HFFc6 (cell line): ENCODE measurements around the gene INPP4B. TPM values are rescaled to one million over a fixed set of nuclear protein-coding genes. Genes with fewer than 3 reads are reported as not detected.

Experiments used
- DNase-seq: peaks from one replicate; pipeline ENCODE4 v3.0.0-alpha.2; 2018
- H3K27ac Mint-ChIP-seq: 2 replicates; pipeline ENCODE4 v1.8.0; 2020; ENCODE audit warnings: mild to moderate bottlenecking, mixed read lengths
- H3K27me3 Mint-ChIP-seq: 2 replicates; pipeline ENCODE4 v1.8.0; 2021; ENCODE audit warnings: mild to moderate bottlenecking, moderate library complexity, mixed read lengths; ENCODE audit not compliant: insufficient read depth
- H3K36me3 Mint-ChIP-seq: 2 replicates; pipeline ENCODE4 v1.8.0; 2021; ENCODE audit warnings: low read depth, mixed read lengths
- H3K4me1 Mint-ChIP-seq: 2 replicates; pipeline ENCODE4 v1.8.0; 2020; ENCODE audit warnings: low read depth, mixed read lengths
- H3K4me3 Mint-ChIP-seq: 2 replicates; pipeline ENCODE4 v1.8.0; 2020; ENCODE audit warnings: mild to moderate bottlenecking, moderate library complexity, mixed read lengths
- H3K9me3 Mint-ChIP-seq: 2 replicates; pipeline ENCODE4 v1.8.0; 2020; ENCODE audit warnings: mild to moderate bottlenecking, mixed read lengths
- total RNA-seq, 6 experiments: library from RNA; stranded (reverse); fragmentation: NEBNext Ultra II Directional; extraction: Animal tissue kit (Norgen Biotek cat#: 25700); gene quantifications; 2 replicates in 1 of 6; 3 replicates in 5 of 6; pipeline ENCODE4 v1.2.3, GENCODE V29; 2021
- TF ChIP-seq, protein P1 (sequence below): fragments of 200-600 bp; sonication (generic); IDR thresholded peaks from 2 replicates; pipeline ENCODE4 v1.5.0; 2021; ENCODE audit warnings: antibody characterized with exemption, mild to moderate bottlenecking

Gene INPP4B
- total RNA-seq, 6 experiments from 2014 or later: 36.1 to 48.9 (median 40.1) TPM

DNA sequence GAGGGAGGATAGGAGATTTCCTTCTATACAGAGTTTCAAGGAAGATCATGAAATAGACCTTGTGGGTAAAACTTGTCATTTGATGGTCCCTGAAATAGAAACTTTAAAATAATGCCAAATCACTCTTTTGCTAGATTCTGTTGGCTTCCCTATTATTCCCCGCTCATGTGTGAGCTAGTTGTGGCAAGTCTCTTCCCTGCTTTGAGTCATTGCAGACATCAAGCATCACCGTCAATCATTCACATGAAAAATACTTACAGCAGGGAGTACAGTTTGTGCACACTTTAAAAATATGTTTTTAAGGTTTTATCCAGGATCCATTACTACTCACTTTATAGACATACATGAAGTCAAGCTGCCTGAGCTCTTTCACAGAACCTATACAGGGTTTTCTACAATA lies 35.2 kb upstream of the INPP4B start:
- no peaks in the 10 kb centered on the region for H3K9me3 Mint-ChIP-seq
- H3K4me1 Mint-ChIP-seq: no peaks in the 10 kb centered on the region
- TF ChIP-seq, protein P1, sequence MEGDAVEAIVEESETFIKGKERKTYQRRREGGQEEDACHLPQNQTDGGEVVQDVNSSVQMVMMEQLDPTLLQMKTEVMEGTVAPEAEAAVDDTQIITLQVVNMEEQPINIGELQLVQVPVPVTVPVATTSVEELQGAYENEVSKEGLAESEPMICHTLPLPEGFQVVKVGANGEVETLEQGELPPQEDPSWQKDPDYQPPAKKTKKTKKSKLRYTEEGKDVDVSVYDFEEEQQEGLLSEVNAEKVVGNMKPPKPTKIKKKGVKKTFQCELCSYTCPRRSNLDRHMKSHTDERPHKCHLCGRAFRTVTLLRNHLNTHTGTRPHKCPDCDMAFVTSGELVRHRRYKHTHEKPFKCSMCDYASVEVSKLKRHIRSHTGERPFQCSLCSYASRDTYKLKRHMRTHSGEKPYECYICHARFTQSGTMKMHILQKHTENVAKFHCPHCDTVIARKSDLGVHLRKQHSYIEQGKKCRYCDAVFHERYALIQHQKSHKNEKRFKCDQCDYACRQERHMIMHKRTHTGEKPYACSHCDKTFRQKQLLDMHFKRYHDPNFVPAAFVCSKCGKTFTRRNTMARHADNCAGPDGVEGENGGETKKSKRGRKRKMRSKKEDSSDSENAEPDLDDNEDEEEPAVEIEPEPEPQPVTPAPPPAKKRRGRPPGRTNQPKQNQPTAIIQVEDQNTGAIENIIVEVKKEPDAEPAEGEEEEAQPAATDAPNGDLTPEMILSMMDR: no peak
- H3K36me3 Mint-ChIP-seq: no peaks in the 10 kb centered on the region
- no peak overlapping the region for H3K4me3 Mint-ChIP-seq
- no peak overlapping the region for H3K27ac Mint-ChIP-seq
- DNase-seq: no peak
- H3K27me3 Mint-ChIP-seq: peaks cover 8% of the 10 kb centered on the region; the same call in 1 of the 2 replicates

DNA sequence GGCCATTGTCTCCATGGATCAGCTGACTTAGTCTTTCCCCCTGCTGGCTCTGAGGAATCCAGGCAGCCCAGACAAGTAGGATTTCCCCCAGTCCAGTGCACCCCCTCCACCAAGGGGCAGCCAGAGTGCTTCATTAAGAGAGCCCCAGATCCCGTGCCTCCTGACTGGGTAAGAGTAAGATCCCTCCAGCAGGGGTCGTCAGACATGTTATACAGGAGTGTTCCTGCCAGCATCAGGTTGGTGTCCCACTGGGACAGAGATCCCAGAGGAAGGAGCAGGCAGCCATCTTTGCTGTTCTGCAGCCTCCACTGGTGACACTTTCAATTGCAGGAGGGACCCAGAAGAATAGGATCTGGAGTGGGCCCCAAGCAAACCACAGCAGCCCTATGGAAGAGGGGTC lies 29.0 kb upstream of the INPP4B start:
- no peak for DNase-seq
- TF ChIP-seq, protein P1: peak; percentile 34
- Mint-ChIP-seq H3K4me3 (no peak overlapping the region), H3K27ac (no peak overlapping the region), H3K36me3 (peaks cover 4% of the 10 kb centered on the region; the same call in 1 of the 2 replicates), H3K4me1 (peaks cover 11% of the 10 kb centered on the region), H3K27me3 (peaks cover 8% of the 10 kb centered on the region; the same call in 1 of the 2 replicates), H3K9me3 (no peaks in the 10 kb centered on the region)

GRCh38 chr4:142874684-142875083 lies 28.6 kb upstream of the INPP4B start:
- no peak for DNase-seq
- Mint-ChIP-seq H3K4me3 (no peak overlapping the region), H3K27me3 (peaks cover 12% of the 10 kb centered on the region; the same call in 1 of the 2 replicates), H3K4me1 (peaks cover 11% of the 10 kb centered on the region), H3K27ac (no peak overlapping the region), H3K36me3 (peaks cover 4% of the 10 kb centered on the region; the same call in 1 of the 2 replicates), H3K9me3 (no peaks in the 10 kb centered on the region)
- TF ChIP-seq, protein P1: no peak

- peaks cover 4% of the 10 kb centered on the region; the same call in 1 of the 2 replicates for H3K36me3 Mint-ChIP-seq
- DNase-seq: no peak
- no peaks in the 10 kb centered on the region for H3K4me1 Mint-ChIP-seq
- TF ChIP-seq, protein P1: no peak
- H3K27me3 Mint-ChIP-seq: peaks cover 27% of the 10 kb centered on the region
- H3K4me3 Mint-ChIP-seq: no peak overlapping the region
- H3K9me3 Mint-ChIP-seq: no peaks in the 10 kb centered on the region
- H3K27ac Mint-ChIP-seq: no peak overlapping the region
These were observed 20.6 kb upstream of the INPP4B start for GRCh38 chr4:142866685-142867084.

DNA sequence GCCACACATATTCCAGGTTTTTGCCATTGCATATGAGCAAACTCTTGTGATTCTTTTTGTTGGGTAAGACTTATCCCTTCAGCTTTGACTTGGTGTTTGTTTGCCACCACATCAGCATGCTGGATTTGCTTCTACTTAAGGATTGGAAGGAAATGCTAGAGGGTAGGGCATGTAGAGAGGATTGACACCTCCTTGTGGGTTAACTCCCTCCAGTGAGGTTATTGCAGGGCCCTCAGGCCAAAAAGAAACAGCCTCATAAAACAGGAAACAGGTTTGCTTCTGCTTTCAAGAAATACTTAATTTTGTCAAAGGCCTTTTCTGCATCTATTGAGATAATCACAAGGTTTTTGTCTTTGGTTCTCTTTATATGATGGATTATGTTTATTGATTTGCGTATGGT lies 15.2 kb upstream of the INPP4B start:
- Mint-ChIP-seq H3K27me3 (peaks cover 25% of the 10 kb centered on the region), H3K9me3 (no peaks in the 10 kb centered on the region), H3K27ac (no peak overlapping the region), H3K4me1 (no peaks in the 10 kb centered on the region), H3K36me3 (no peaks in the 10 kb centered on the region), H3K4me3 (no peak overlapping the region)
- DNase-seq: no peak
- TF ChIP-seq, protein P1: no peak

GRCh38 chr4:142858965-142859364 lies 12.9 kb upstream of the INPP4B start:
- no peaks in the 10 kb centered on the region for H3K4me1 Mint-ChIP-seq
- H3K36me3 Mint-ChIP-seq: no peaks in the 10 kb centered on the region

More at GRCh38 chr4:142858965-142859364, 12.9 kb upstream of the INPP4B start:
- Mint-ChIP-seq H3K27me3 (peaks cover 17% of the 10 kb centered on the region; the same call in 1 of the 2 replicates), H3K9me3 (no peaks in the 10 kb centered on the region), H3K4me3 (no peak overlapping the region), H3K27ac (no peak overlapping the region)
- TF ChIP-seq, protein P1: no peak
- DNase-seq: no peak
